Hematopoietic multipotent progenitor cell treated with erythropoietin and hydrocortisone succinate and interleukin-3 and kit ligand, for 17 days (in vitro differentiated cells): ENCODE measurements around the gene RIF1.

Experiments
- DNase-seq: peaks from one replicate; pipeline ENCODE4 v3.0.0-alpha.2; 2015; ENCODE audit warnings: low spot score

Gene RIF1

DNA sequence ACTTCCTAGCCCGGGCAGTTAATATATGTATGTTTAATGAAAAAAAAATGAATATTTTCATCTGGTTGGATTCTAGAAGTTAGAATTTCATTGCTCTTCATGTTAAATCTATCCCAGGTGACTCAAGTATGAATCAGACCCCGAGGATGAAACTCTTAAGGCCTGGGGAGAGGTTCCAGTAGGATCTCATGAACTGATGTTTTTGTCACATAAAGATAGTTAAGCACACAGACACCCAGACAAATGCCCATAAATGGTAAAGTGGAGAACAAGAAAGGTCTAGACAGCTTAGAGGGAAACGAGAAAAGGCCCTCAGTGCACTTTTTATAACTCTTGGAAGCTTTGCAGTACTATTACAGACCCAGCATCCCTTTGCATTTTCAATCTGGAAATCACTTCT is 114.1 kb downstream of the RIF1 start:
- no peak for DNase-seq

DNA sequence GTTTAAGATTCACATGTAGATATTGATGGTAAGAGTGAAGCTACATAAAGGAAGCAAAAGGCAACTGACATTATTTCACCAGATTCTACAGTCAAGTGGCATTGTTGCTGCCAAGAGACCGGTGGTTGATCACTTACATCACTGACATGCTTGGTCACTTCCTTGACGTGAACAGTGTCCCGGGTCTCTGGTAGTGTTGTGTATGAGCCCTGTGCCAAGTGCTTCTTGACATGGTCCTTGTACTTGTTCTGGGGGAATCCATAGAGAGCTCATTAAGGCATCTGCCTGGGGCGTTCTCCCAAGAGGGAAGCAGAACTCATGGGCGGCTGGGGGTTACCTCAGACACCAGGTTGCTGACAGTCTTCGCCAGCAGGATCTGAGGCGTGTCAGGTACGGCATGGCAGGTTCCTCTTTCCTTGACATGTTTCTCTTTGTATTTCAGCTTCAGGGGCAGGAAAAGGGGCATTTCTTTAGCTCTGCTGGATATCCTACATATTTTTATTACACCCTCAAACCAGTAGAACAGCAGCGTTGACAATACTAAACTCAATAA is 116.2 kb downstream of the RIF1 start:
- no peak for DNase-seq

DNA sequence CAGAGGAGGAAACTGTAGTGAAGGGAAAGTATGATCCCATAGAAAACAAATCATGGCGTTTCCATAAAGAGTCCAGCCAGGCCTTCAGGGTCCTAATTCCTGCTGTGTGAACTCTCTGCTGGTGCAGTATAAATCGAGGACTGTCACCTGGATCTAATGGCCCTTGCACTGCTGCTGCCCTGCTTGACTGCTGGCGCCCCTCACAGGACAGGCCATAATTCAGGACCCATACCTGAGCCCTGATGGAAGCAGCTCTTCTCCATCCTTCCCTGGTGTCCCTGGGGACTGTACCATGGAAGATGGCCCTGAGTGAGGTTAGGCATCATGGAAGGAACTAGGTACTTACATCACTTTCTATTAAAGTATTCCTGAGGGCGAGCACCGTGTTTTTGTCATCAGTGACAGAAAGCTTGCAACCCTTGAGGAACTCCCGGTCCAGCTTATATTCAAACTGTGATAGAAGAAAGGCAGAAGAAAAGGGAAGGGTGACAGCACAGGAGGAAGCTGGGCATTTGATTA is 116.9 kb downstream of the RIF1 start:
- no peak for DNase-seq
